Ovary (tissue), 3 donors: ENCODE data around the gene SRPK3.
"Not testable (repeated sequence)": the region's sequence is repeated elsewhere in the genome, so short reads cannot be mapped to it uniquely, and the experiment has no call there.

Experiments
- CTCF ChIP-seq, 3 donors: fragments of 450-650 bp in 2 of 3; fragments of 200-600 bp in 1 of 3; IDR thresholded peaks; one replicate each; pipeline versions ENCODE4 v1.5.1 to v1.8.0; 2016 to 2022; ENCODE audit warnings: antibody characterized with exemption in 3 of 3, mild to moderate bottlenecking in 1 of 3
- POLR2A ChIP-seq: fragments of 450-650 bp; IDR thresholded peaks from one replicate; pipeline ENCODE4 v1.6.1; 2017; ENCODE audit warnings: antibody characterized with exemption, mild to moderate bottlenecking, moderate library complexity
- donor health status: DM: no; HTN: no; CAD: no.

- not testable (repeated sequence) for TF ChIP-seq CTCF (IDR thresholded peaks at IDR 0.05); POLR2A
Measured at GRCh38 chrX:153742111-153742510, 38.7 kb upstream of the SRPK3 start.
